GM21423 (cell line): ENCODE measurements around the gene TRIO.
"Not testable (repeated sequence)": the region's sequence is repeated elsewhere in the genome, so short reads cannot be mapped to it uniquely, and the experiment has no call there.

Experiments
- ATAC-seq: cut with Tn5 transposase; IDR thresholded peaks from one replicate; pipeline ENCODE4 v1.9.1; 2021; ENCODE audit warnings: mild to moderate bottlenecking, moderate library complexity; ENCODE audit not compliant: unreplicated experiment

TRIO gene

GRCh38 chr5:14516901-14517300 is 373.8 kb downstream of the TRIO start:
- ATAC-seq, result no peak

- no peak for ATAC-seq
Observed at GRCh38 chr5:14518638-14519037, 375.5 kb downstream of the TRIO start.

- ATAC-seq, result no peak
Observed at GRCh38 chr5:14521748-14522147, 378.6 kb downstream of the TRIO start.

- ATAC-seq, result no peak
Observed at GRCh38 chr5:14522721-14523120, 379.6 kb downstream of the TRIO start.

GRCh38 chr5:14523243-14524034 is 380.3 kb downstream of the TRIO start:
- no peak for ATAC-seq

- ATAC-seq, result no peak
Observed at GRCh38 chr5:14525397-14525796, 382.3 kb downstream of the TRIO start.

GRCh38 chr5:14526493-14526892 is 383.4 kb downstream of the TRIO start:
- ATAC-seq, result no peak

- ATAC-seq, result no peak
Observed at GRCh38 chr5:14528115-14528514, 385.0 kb downstream of the TRIO start.

- no peak for ATAC-seq
Observed at GRCh38 chr5:14528926-14529325, 385.8 kb downstream of the TRIO start.

- no peak for ATAC-seq
Observed at GRCh38 chr5:14531668-14532067, 388.5 kb downstream of the TRIO start.

GRCh38 chr5:14532180-14532579 is 389.0 kb downstream of the TRIO start:
- ATAC-seq, result no peak

GRCh38 chr5:14534773-14535172 is 391.6 kb downstream of the TRIO start:
- no peak for ATAC-seq

GRCh38 chr5:14545308-14545707 is 402.2 kb downstream of the TRIO start:
- no peak for ATAC-seq

- ATAC-seq, result no peak
Observed at GRCh38 chr5:14545862-14546261, 402.7 kb downstream of the TRIO start.

GRCh38 chr5:14547666-14548065 is 404.5 kb downstream of the TRIO start:
- no peak for ATAC-seq

- ATAC-seq, result no peak
Observed at GRCh38 chr5:14551211-14551610, 408.1 kb downstream of the TRIO start.

GRCh38 chr5:14552017-14552416 is 408.9 kb downstream of the TRIO start:
- no peak for ATAC-seq

- ATAC-seq, result not testable (repeated sequence)
Observed at GRCh38 chr5:14554288-14554687, 411.1 kb downstream of the TRIO start.

- ATAC-seq, result no peak
Observed at GRCh38 chr5:14556015-14556414, 412.9 kb downstream of the TRIO start.

- no peak for ATAC-seq
Observed at GRCh38 chr5:14557203-14557770, 414.1 kb downstream of the TRIO start.

GRCh38 chr5:14557791-14558415 is 414.8 kb downstream of the TRIO start:
- no peak for ATAC-seq
